ENCODE results near the gene DEFB129.

GRCh38 chr20:199996-200395, 27.1 kb upstream of the DEFB129 start:
- TF ChIP-seq, protein P1, sequence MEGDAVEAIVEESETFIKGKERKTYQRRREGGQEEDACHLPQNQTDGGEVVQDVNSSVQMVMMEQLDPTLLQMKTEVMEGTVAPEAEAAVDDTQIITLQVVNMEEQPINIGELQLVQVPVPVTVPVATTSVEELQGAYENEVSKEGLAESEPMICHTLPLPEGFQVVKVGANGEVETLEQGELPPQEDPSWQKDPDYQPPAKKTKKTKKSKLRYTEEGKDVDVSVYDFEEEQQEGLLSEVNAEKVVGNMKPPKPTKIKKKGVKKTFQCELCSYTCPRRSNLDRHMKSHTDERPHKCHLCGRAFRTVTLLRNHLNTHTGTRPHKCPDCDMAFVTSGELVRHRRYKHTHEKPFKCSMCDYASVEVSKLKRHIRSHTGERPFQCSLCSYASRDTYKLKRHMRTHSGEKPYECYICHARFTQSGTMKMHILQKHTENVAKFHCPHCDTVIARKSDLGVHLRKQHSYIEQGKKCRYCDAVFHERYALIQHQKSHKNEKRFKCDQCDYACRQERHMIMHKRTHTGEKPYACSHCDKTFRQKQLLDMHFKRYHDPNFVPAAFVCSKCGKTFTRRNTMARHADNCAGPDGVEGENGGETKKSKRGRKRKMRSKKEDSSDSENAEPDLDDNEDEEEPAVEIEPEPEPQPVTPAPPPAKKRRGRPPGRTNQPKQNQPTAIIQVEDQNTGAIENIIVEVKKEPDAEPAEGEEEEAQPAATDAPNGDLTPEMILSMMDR (IDR thresholded peaks at IDR 0.05), result no peak
- TF ChIP-seq POLR2A (IDR thresholded peaks at IDR 0.05) (no peak), EP300 (IDR thresholded peaks at IDR 0.05) (no peak), POLR2AphosphoS5 (IDR thresholded peaks at IDR 0.05) (no peak)

Data from suprapubic skin (tissue), 4 donors.